Measurements from ENCODE around the gene NKX1-2.

- TF ChIP-seq CTCF (IDR thresholded peaks at IDR 0.05 in 8 of 11, conservative IDR thresholded peaks at IDR 0.05 in 3 of 11) (no peak), POLR2A (IDR thresholded peaks at IDR 0.05) (no peak)
Measured at GRCh38 chr10:124482876-124483275, 33.0 kb upstream of the NKX1-2 start.

All from spleen (tissue), 7 donors.